Stimulated activated CD8-positive, alpha-beta memory T cell treated with anti-CD3 and anti-CD28 coated beads, Interleukin-15, amount 100 ng/mL, for 4 hours (primary cell): Measurements from ENCODE around the gene IQCH.

ENCODE experiments used
- DNase-seq, 2 donors: peaks; one replicate each; pipeline ENCODE4 v3.0.0-alpha.2; 2020; ENCODE audit warnings: low read depth in 2 of 2

Gene IQCH

DNA sequence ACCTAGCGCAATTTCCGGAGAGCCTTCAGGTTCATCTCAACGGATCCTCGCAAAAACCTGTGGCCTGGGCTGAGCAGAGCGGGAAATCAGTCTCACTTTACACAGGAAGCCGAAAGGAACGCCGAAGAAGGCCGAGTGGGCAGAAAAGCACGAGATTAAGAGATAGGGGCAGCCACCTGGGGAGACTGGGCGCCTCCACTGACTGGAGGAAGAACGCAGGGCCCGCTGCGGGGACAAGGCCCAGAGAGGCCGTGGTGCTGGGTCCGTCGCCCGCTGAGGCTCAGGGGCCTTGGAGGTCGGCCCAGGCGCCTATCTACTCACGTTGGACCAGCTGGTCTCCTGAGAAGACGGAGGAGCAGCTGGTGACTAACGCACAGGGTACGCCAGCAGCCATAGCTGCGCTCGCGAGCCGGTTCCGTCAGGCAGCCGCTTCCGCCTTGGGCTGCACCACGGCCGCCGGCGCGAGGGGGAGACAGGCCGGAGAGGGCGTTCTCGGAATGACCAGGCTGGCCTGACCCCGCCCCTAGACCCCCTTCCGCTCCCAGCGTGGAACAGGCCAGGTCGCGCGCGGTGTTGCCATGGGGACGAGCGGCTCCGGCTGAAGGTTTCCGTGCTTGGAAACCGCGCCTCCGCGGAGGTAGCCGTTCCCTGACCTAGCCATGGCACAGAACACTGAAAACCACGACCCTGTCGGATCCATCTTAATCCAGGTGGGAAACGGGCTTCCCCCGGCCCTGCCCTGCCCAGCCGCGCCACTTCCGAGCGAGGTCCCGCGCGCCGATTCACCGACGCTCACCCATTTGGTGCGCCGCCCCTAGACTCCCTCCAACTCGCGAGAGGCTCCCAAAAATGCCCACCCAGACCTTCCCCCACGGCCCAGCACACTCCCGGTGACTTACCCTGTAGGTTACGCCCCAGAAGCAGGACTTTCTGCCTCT, at the start of gene IQCH, which contains the start of gene AAGAB:
IQCH (plus strand) TSS at position 549 of the 938 bp plus-strand sequence; CDS start at position 660, 111 bp downstream.
AAGAB (minus strand) TSS at position 424 of the 938 bp plus-strand sequence; CDS start at position 394, 30 bp downstream.
- peak; percentile 95 to 98 for DNase-seq

DNA sequence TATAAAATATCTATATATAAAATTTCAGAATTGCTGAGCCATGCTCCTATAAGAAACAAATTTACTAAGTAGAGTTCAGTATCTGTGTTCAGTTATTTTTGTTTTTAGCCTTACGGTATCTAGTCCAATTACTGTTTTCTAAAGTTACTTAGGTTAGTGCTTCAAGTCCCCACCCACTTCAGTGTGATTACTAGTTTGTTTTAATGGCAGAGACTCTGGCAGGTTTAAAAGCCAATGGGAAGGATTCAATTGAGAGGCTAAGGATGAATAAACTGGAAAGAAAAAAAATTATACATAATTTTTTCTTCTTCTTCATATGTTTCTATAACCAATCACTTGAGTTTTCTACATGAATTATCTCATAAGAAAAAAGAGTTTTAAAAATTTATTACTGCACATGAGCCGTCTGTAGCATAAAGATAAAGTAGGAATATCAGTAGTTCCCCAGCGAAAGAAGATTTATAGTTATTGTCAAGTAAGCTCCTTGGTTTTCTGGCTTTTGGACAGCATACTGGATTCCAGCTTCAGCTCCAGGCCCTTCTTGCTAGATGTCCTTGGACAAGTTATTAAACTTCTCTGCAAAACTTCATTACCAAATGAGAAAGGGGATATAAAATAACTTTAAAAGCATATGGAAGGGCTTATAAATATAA, 46.9 kb upstream of the IQCH start:
- no peak for DNase-seq

DNA sequence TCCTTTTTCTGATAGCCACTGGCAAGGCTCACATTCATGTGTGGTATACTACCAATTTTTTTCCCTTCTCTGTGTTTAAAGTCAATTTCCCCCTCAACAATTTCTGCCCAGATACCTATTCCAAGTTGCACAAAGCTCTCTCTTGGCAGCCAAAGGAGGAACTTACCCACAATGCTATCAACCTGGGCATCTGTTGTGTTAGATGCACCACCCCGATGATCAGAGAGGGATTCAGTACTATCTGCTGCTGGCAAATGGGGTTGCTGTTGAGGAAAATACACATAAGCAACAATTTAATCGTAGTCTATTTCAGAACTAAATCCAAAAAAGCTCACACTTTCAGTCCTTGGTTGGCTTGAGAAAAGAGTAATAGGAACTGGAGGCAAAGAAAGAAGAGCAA, 46.2 kb upstream of the IQCH start:
- no peak for DNase-seq

DNA sequence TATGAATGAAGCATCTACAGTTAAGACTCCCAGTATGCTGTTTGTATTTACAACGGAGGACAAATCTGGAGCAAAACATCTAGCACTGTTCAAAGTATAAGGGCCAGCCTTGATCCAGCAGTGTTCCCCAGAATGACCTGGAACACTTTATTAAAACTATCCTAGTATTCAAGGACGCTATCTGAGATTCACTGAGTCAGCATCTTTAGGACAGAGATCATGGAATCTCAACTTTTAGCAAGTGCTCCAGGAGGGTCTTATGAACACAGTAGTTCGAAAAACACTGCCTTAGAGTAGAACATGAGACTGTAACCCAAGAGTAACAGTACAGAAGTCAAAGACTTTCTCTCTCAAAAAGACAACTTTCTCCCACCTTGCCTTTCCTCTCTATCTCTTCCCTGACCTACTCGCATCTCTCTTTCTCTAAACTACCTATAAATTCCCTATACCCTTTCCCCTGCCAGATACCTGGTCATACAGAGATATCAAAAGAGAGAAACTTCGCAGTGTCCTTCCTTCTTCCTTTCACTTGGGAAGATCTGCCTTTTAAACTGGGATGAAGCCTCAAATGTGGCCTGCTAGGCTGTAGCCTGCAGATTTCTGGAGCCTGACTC, 43.9 kb upstream of the IQCH start:
- DNase-seq = no peak

DNA sequence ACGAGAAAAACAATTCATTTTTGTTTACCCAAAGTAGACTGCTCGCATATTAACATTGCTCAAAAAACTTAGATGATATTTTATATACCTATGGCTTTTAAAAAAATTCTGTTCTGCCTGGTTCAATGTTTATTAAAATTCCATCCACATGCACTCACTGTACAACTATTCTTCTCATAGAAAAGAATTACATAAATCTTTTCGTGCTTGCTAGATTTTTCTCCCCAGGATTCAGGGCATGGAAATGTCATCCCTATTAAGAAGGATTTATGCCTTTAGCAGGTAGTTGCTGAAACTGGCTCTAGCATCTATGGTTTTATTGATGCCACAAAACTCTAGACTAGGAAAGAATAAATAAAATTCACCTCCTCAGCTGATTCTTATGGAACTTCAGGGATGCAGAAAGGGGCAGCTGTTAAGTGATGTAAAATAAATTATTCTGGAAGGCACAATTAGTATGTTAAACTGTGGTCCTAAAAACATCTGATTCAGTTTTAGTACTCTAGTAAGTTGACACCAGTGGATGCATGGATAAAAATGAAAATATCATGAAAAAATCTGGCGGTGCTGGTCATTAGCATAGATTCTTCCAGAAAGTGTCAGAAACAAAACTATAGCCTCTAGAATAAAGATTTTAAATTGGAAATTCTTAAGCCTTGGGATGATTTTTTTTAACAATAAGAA, 41.8 kb upstream of the IQCH start:
- DNase-seq = no peak

DNA sequence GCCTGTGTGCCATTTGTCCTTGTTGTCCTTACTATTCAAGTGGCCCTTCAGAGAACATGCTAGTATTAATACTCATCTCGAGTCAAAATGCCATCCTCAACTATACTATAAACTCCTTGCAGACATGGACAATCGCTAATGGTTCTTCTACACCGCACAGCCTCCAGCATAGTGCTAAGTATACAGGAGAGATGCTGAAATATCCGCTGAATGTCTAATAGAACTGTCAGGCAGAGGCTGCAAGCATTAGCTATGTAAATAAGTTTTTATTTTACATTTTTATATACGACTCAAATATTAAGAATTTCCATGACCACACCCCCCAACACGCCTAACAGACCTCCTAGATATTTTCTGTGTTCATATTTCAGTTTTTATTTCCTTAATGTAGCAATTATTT, 39.5 kb upstream of the IQCH start:
- no peak for DNase-seq

DNA sequence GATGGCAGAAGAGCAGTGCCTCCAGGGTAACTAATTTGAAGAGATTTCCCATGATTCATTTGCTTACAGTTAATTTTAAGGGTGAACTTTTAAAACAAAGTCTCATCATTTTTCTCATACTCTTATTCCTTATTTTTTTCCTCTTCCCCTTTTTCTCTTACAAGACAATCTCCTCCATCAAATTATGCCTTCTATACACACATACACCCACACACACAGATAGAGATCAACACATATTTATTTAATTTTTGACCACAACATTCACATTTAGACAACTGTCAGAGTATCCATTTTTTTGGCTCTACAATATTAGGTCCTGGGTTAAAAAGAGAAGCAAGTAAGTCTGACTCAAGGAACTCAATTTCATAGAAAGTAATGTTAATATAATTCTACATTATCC, 37.7 kb upstream of the IQCH start:
- no peak for DNase-seq

DNA sequence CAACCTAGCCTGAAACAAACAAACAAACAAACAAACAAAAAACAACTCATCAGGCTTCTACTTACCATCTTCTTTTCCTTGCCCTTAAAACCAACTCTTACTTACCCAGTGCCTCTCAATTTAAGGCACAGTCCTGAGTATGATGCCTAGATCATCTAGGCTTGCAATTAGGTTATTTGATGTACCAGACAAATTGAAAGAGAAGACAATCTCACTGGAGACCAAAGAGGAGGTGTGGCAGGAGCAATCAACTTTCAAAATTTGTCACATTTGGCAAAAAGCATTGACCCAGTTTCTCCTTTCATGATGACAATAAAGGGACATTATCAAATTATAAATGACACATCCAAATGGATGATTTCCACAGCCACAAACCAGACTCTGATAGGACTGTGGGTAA, 36.2 kb upstream of the IQCH start:
- DNase-seq = no peak

DNA sequence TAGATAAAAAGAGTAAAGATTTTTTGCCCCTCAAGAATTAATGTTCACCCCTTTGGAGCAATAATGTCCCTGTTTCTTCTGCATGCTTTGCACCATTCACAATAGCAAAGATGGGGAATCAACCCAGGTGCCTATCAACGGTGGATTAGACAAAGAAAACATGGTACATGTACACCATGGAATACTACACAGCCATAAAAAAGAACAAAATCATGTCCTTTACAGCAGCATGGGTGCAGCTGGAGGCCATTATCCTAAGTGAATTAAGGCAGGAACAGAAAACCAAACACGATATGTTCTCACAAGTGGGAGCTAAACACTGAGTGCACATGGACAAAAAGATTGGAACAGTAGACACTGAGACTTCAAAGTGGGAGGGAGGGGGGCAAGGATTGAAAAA, 35.3 kb upstream of the IQCH start:
- no peak for DNase-seq

DNA sequence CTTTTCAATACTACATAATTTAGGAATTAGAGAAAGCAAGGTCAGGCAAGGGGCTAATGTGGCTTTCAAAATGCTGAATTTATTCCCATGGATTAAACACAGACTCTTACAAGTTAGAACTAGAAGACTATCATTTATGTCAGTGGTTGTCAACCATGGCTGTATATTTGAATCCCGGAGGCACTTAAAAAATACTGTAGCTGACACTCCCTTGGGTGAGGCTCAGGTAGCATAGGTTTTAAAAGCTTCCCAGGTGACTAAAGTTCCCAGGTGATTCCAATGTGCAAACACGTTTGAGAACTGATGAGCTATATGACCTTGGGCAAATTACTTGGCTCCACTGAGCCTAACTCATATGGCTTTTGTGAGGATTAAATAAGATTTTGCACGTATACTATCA, 29.7 kb upstream of the IQCH start:
- DNase-seq = no peak

DNA sequence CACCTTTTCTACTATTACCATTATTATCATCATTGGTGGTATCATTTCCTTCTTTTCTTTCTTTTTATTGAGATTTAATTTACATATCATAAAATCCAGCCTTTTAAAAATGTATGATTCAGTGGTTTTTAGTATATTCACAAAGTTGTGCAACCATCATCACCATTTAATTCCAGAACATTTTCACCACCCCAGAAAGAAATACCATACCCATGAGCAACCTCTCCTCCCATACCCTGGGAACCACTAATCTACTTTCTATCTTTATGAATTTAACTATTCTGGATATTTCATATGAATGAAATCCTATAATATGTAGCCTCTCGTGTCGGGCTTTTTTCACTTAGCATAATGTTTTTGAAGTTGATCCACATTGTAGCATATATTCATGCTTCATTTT, 29.2 kb upstream of the IQCH start:
- DNase-seq = no peak

DNA sequence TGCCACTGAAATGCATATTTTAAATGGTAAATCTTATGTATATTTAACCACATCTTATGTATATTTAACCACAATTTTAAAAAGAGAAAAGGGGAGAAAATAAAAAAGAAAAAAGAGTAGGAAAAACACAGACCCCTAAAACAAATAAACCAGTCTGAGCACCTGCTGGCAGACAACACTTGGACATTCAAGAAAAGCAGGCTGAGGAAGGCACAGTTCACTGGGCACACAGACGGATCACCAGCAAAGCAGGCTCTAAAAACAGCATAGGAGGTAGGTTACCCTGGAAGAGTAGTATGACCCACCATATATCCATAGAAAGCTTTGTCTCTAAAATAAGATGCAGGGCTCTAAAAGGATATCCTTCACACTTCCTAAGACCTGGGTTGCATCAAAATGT, 27.2 kb upstream of the IQCH start:
- no peak for DNase-seq

DNA sequence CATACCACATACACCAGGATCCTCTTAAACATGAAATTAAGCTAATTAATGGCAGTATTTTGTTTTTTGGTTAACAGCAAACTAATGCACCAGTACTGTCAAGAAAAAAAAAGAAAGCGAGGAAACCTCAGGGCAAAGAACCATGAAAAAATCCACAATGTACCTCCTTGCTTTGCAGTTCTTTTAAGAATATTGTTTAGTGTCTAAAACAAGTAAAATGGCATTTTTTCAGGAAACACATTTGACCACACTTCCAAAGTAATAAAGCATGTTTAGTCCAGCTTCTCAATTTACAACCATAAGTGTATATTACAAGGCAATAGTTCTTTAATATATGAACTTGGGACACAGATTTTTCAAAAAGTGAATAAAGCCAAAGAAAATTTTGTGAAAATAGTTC, 26.7 kb upstream of the IQCH start:
- no peak for DNase-seq

DNA sequence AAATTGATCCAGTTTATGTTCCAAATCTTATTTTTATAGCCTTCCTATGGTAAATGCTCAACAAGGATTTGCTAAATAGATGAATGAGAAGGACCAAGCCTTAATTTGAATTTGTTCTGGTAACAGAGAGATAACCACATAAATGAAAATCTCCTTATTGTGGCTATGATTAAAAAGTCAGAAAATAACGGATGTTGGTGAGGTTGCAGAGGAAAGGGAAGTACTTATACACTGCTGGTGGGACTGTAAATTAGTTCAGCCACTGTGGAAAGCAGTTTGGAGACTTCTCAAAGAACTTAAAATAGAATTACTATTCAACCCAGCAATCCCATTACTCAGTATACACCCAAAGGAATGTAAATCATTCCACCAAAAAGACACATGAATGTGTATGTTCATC, 26.3 kb upstream of the IQCH start:
- DNase-seq = no peak

DNA sequence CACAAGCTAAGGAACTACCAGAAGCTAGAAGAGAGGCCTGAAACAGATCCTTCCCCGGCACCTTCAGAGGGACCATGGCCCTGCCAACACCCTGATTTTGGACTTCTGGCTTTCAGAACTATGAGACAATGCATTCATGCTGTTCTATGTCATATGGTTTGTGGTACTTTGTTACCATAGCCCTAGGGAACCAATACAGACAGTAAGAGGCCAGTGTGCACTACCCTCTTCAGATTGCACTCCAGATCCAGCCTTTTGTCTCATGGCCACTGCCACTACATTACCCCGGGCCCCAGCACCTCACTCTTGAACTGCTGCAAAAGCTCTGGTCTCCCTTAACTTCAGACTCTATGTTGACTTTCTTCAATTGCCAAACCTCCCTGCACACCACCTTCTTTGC, 24.1 kb upstream of the IQCH start:
- DNase-seq = no peak

DNA sequence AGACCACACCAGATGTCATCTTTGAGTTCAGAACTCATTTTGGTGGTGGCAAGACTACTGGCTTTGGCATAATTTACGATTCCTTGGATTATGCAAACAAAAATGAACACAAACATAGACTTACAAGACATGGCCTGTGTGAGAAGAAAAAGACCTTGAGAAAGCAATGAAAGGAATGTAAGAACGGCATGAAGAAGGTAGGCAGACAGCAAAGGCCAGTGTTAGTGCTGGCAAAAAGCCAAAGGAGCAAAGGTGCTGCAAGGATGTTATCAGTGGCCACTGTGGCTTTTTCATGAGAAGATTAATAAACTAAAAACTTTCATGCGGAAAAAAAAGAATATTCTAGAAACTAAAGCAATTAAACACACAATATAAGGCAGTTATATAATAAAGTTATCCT, 22.0 kb upstream of the IQCH start:
- no peak for DNase-seq

DNA sequence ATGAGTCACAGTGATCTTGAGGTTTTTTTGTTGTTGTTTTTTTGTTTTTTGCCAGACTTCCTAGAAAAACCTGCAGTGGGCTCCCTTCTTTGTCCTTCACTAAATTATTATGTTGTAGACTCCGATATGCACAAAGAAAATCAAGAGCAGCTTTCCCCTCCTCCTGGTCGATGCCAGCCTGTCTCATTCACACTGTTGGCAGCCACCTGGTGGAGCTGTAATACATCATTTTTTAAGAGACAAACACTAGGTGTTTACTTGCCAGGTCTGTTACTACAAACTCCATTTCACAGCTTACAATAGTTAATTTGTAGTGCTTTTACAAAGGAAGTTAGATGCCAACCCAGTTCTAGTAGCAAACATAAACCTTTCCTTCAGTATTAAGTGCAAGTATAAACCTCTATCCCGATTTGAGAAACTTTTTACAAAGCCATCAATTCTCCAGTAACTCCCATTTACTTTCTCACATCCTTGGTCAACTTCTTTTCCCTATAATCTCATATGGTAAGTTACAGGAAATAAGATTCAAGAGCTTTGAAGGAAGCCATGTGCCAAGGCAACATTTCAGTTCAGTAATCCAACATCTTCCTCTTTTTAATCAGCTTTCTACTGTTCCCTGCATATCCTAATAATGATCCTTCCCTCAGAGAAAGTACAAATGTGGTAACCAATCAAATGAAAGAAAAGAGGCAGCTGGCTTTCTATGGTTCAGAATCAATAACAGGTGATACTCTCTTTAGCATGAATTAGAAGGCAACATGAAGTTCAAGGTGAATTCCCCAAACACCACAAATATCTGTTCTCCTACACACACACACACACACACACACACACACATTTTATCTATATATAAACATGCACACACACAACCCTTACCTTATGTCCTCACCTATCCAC, 14.1 kb upstream of the IQCH start:
- peak in 1 of 2 donors; percentile 5 for DNase-seq

DNA sequence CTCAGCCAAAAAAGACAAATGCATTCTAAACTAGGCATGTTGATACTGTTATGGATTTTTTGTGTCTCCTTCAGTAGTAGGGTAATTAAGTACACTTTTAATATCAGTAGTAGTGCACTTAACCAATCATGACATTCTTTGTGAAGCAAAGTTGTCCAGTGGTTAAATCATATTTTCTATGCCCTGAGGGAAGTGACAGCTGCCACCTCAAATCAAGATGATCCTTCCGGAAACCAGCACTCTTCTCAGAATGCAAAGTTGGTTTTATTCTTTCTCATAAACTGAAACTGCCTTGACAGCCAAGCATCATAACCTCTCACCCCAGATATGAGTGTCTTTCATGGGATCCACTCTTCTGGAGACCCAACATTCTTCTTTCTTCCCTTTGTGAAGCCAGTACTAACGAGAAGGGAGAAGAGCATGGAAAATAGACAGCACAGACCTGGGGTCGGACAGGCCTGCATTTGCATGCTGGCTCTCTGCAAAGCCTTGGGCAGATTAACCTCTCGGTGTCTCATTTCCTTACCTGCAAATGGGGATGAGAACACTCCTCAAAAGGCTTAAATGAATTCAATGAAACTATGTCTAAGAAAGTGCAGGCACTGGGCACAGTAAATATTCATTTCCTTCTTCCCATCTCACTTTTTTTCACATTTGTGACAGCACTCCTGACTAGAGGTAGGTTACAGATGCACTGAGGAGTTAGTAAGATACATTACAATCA, 13.3 kb upstream of the IQCH start:
- DNase-seq = no peak

DNA sequence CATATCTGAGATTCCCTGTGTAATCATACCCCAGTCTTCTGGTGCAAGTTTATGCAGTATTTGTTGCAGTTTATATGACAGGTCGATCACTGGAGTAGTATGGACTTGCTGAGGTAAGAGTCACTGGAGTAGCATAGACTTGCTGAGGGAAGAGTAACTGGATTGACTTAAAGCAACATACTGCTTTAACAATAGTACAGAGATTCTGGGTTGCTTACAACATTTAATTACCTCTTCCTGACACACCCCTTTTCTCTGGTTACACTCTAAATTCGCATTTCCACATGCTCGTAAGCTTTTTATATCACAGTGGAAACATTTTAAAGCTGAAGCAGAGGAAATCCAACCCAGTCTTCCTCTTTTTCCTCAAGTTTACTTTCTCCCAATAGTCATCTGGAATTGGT, 11.9 kb upstream of the IQCH start:
- DNase-seq = no peak

DNA sequence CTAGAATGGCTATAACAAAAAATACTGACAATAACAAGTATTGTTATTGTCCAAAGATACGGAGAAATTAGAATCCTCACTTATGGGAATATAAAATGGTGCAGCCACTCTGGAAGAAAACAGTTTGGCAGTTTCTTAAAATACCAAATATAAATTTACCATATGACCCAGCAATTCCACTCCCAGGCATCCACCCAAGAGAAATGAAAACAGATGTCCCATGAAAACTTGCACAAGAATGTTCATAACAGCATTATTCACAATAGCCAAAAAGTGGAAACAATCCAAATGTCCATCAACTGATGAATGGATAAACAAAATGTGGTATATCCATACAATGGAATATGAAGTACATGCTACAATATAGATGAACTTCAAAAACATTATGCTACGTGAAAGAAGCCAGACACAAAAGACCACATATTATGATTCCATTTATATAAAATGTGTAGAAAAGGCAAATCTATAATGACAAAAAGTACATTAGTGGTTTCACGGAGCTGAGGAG, 9.6 kb upstream of the IQCH start:
- no peak for DNase-seq
